HG03280 (cell line): ENCODE results near the gene POLR2E.

Experiments
- ATAC-seq: cut with Tn5 transposase; IDR thresholded peaks from one replicate; pipeline ENCODE4 v1.9.1; 2021; ENCODE audit warnings: mild to moderate bottlenecking, moderate library complexity; ENCODE audit not compliant: unreplicated experiment

The POLR2E gene

GRCh38 chr19:1098177-1099051, 3.2 kb upstream of the POLR2E start:
- no peak for ATAC-seq

- ATAC-seq, result no peak
Observed at GRCh38 chr19:1097810-1098176, 2.6 kb upstream of the POLR2E start.

- ATAC-seq, result no peak
Observed at GRCh38 chr19:1094655-1094977, 559 bp downstream of the POLR2E start.

GRCh38 chr19:1093811-1094553, 1.2 kb downstream of the POLR2E start:
- no peak for ATAC-seq

GRCh38 chr19:1093330-1093729, 1.8 kb downstream of the POLR2E start:
- ATAC-seq, result no peak

GRCh38 chr19:1091544-1092175, 3.5 kb downstream of the POLR2E start:
- ATAC-seq, result no peak

- no peak for ATAC-seq
Observed at GRCh38 chr19:1090731-1091543, 4.2 kb downstream of the POLR2E start.

GRCh38 chr19:1089891-1090290, 5.3 kb downstream of the POLR2E start:
- ATAC-seq, result no peak

- ATAC-seq, result no peak
Observed at GRCh38 chr19:1089126-1089771, 5.9 kb downstream of the POLR2E start.

- no peak for ATAC-seq
Observed at GRCh38 chr19:1088416-1089010, 6.7 kb downstream of the POLR2E start.

- ATAC-seq, result no peak
Observed at GRCh38 chr19:1087813-1088415, 7.3 kb downstream of the POLR2E start.

GRCh38 chr19:1086613-1087012, 8.6 kb downstream of the POLR2E start:
- no peak for ATAC-seq

- no peak for ATAC-seq
Observed at GRCh38 chr19:1085676-1086442, 9.3 kb downstream of the POLR2E start.

- ATAC-seq, result no peak
Observed at GRCh38 chr19:1085053-1085658, 10.0 kb downstream of the POLR2E start.

- no peak for ATAC-seq
Observed at GRCh38 chr19:1084024-1084868, 10.9 kb downstream of the POLR2E start.

- no peak for ATAC-seq
Observed at GRCh38 chr19:1082928-1083816, 12.0 kb downstream of the POLR2E start.
